SK-N-MC (cell line): ENCODE data around the gene ARL9.
A peak's percentile ranks its signal among the peaks of the same experiment; 100 is the strongest.

ENCODE experiments used
- DNase-seq: peaks from one replicate; pipeline ENCODE4 v3.0.0-alpha.2; 2011; ENCODE audit warnings: low read depth, low spot score
- H3K27ac ChIP-seq: fragments of 200-600 bp; sonication (generic); 2 replicates; pipeline ENCODE4 v1.5.1; 2016; ENCODE audit warnings: mixed run types
- H3K36me3 ChIP-seq: fragments of 200-600 bp; sonication (generic); 2 replicates; pipeline ENCODE4 v1.6.1; 2017; ENCODE audit warnings: antibody characterized with exemption, low read length, mixed read lengths; ENCODE audit not compliant: insufficient read depth
- H3K4me3 ChIP-seq: fragments of 200-600 bp; sonication (generic); 2 replicates; pipeline ENCODE4 v1.5.1; 2016
- H3K9ac ChIP-seq: fragments of 200-600 bp; sonication (generic); 2 replicates; pipeline ENCODE4 v1.8.0; 2017; ENCODE audit warnings: mixed run types, mixed read lengths; ENCODE audit not compliant: insufficient read length
- H3K9me3 ChIP-seq: fragments of 200-600 bp; sonication (generic); 2 replicates; pipeline ENCODE4 v1.6.1; 2017; ENCODE audit warnings: low read depth, mild to moderate bottlenecking, antibody characterized with exemption, low read length, moderate library complexity, mixed read lengths
- EZH2 ChIP-seq: fragments of 200-600 bp; sonication (generic); IDR thresholded peaks from one replicate; pipeline ENCODE4 v1.6.1; 2017; ENCODE audit warnings: antibody characterized with exemption
- FOXP2 ChIP-seq: optimal IDR thresholded peaks from 2 replicates; pipeline ENCODE3; 2011; ENCODE audit warnings: mild to moderate bottlenecking, moderate library complexity; ENCODE audit not compliant: insufficient read depth; ENCODE audit errors: extremely low read length, control extremely low read depth
- POLR2AphosphoS5 ChIP-seq: IDR thresholded peaks from 2 replicates; pipeline ENCODE4 v1.6.1; 2012; ENCODE audit warnings: mild to moderate bottlenecking, low read depth, low read length, borderline replicate concordance

Gene ARL9

DNA sequence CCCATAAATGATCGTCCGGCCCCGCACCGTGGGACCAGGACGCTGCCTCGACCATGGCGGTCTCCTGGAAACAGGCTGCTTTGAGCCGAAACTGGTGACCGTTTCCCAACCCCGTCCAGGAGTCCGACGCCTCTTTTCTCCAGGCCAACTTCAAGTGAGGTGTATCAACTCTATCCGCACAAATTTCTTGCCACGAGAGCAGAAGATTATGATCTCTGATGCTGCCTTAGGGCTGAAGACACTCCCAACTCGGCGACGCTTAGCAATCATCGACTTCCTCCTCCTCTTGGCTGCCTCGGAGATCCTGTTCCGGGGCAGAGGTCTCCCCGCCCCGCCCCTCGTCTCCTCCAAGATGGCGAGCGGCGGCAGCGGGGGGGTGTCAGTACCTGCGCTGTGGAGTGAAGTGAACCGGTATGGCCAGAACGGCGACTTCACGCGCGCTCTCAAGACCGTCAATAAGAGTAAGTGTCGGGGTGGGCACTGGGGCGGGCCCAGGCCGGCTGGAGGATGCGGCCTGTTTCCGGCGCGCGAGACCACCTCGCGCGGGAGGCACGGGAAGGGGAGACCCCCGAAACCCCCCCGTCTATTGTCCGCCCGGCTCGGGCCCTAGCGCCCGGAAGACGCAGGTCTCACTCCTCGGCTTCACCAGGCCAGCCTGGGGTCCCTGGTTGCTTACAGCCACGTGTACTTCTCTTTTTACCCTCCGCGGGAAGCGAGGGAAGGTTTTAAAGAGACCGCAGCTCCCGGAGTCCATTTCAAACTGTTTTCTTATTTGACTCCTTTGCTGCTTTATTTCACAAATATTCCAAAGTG is 38.1 kb upstream of the ARL9 start, which contains the start of gene SRP72:
Gene SRP72 (plus strand): TSS at position 334 of the 813 bp plus-strand sequence. CDS start 19 bp downstream, at position 353.
- TF ChIP-seq EZH2 (no peak), POLR2AphosphoS5 (peak; percentile 96)
- Histone ChIP-seq H3K27ac (peak within 1 kb of the TSS; percentile 81), H3K4me3 (peak within 1 kb of the TSS; percentile 97), H3K9me3 (no peaks in the 10 kb centered on the region), H3K36me3 (peaks cover 42% of the 10 kb centered on the region), H3K9ac (peak within 1 kb of the TSS; percentile 98)
- peak; percentile 40 for DNase-seq

DNA sequence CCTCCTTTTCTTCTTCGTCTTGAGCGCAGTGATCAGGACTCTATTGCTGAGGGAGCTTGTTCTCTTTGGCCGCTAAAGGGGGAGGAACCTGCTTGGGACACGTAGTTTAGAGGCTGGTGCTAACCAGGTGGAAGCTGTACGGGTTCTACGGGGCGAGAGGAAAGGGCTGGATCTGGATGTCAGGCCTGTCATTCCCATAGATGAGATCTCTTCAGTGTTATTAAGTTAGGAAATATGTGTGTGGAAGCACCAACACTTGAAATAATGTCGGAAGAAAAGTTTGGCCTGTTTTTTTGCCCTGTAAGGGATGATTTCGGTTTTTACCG is 37.5 kb upstream of the ARL9 start:
- H3K9ac ChIP-seq: peak overlapping the region; percentile 98
- H3K36me3 ChIP-seq: peaks cover 42% of the 10 kb centered on the region
- H3K4me3 ChIP-seq: peak overlapping the region; percentile 97
- peak overlapping the region; percentile 81 for H3K27ac ChIP-seq
- no peak for TF ChIP-seq POLR2AphosphoS5
- no peak for TF ChIP-seq EZH2
- no peak for TF ChIP-seq FOXP2
- H3K9me3 ChIP-seq: no peaks in the 10 kb centered on the region
- no peak for DNase-seq

DNA sequence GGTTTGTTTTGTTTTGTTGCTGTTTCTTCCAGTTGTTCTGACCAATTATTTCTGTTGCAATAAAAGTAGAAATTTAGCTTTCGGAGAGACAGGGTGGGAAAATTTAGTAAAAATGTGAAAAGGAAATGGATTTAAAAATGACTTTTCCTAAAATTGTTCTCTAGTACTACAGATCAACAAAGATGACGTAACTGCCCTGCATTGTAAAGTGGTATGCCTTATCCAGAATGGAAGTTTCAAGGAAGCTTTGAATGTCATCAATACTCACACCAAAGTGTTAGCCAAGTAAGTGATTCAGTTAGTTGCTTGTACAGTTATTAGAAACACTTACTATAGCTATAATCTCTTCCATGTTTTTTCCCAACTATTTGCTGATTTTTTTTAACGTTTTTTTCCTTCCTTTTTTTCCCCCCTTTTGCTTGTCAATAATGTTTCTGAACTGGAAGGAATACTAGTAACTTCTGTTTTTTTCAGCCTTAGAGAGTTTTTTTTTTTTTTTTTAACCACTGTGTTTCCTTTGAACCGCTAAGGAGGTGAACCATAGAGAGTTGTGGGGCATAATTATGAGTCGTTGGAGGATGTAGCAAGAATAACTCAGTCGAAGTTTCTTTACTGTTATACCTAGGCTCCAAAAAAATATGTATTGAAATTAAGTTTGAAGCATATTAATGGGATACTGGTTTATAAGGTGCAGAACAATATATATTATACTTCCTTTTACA is 35.9 kb upstream of the ARL9 start:
- Histone ChIP-seq H3K27ac (no peak overlapping the region), H3K36me3 (peaks cover 50% of the 10 kb centered on the region), H3K9ac (peak overlapping the region; percentile 98), H3K9me3 (no peaks in the 10 kb centered on the region), H3K4me3 (peak overlapping the region; percentile 97)
- DNase-seq: no peak
- TF ChIP-seq POLR2AphosphoS5 (no peak), EZH2 (no peak), FOXP2 (no peak)

DNA sequence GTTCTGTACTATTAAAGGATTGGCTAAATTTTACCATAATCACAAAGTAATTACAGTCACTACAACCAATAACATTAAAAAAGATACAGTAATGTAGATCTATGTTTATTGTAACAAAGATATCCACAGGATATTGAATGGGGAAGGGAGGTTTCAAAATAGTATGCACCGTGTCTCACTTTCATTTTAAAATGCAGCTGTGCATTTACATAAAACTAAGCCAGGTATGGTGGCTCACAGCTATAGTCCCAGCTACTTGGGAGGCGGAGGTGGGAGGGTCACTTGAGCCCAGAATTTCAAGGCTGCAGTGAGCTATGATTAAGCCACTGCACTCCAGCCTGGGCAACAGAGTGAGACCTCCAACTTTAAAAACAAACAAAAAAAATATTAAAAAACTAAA is 29.7 kb upstream of the ARL9 start:
- Histone ChIP-seq H3K36me3 (peaks cover 96% of the 10 kb centered on the region), H3K27ac (no peak overlapping the region), H3K9ac (peak overlapping the region; percentile 14), H3K4me3 (no peak overlapping the region), H3K9me3 (no peaks in the 10 kb centered on the region)
- no peak for TF ChIP-seq EZH2
- no peak for TF ChIP-seq FOXP2
- TF ChIP-seq POLR2AphosphoS5: no peak
- no peak for DNase-seq

DNA sequence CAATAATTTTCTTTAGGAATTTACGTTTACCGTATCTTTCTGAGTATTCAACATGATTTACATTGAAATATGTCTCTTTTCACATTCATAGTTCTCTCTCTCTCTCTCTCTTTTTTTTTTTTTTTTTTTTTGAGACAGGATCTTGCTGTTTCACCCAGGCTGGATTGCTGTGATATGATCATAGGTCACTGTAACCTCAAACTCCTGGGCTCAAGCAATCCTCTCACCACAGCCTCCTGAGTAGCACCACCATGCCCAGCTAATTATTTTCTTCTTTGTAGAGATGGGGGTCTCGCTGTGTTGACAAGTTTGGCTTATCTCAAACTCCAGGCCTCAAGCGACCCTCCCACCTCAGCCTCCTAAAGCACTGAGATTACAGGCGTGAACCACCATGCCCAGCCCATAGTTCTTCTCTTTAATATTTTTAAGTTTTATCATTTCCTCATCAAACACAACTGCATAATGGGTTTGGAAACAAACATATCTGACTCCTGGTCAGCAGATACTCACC is 28.3 kb upstream of the ARL9 start:
- H3K36me3 ChIP-seq: peaks cover 90% of the 10 kb centered on the region
- DNase-seq: no peak
- H3K27ac ChIP-seq: 0 out of 2 replicates have a peak overlapping the region, but pooled peaks have one; percentile 1
- H3K4me3 ChIP-seq: no peak overlapping the region
- no peak overlapping the region for H3K9ac ChIP-seq
- H3K9me3 ChIP-seq: no peaks in the 10 kb centered on the region
- TF ChIP-seq POLR2AphosphoS5 (no peak), EZH2 (no peak), FOXP2 (no peak)

DNA sequence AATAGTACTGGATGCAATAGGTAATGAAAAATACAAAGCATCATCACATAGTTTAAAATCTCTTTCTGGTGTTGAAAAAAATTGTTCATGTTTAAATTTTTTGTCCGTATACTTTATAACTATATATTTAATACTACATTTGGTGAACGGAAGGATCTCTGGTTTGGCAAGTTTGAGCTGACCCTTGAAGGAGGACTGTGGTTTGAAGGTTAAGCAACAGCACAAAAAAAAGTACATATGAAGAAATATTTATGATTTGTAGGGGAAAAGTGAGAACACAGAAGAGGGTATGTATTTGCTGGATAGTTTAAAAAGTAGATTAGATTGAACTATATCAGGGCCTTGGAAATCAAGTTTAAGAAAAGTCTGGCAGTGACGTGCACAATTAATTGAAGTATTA is 24.9 kb upstream of the ARL9 start:
- Histone ChIP-seq H3K4me3 (no peak overlapping the region), H3K27ac (no peak overlapping the region), H3K9ac (no peak overlapping the region), H3K36me3 (peaks cover 84% of the 10 kb centered on the region), H3K9me3 (no peaks in the 10 kb centered on the region)
- DNase-seq: no peak
- TF ChIP-seq FOXP2 (no peak), EZH2 (no peak), POLR2AphosphoS5 (no peak)

DNA sequence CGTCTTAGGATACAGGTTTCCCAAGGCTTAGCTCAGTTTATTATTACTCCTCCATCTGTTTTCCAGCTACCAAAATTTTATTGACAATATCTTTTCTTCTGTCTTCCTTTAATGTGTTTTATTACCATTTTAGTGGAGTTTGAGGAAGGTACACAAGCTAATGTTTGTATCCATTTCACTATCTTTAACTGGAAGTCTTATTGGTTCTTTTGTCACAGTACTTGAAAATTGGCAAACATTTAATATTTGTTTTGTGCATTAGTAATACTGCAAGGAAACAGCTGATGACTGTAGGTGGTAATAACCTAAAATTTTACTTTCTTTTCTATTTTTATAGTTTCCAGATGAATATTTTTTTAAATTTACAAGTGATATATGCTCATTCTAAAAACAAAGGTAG is 9.3 kb upstream of the ARL9 start:
- no peak for DNase-seq
- Histone ChIP-seq H3K9me3 (no peaks in the 10 kb centered on the region), H3K9ac (no peak overlapping the region), H3K27ac (no peak overlapping the region), H3K4me3 (no peak overlapping the region), H3K36me3 (peaks cover 66% of the 10 kb centered on the region)
- TF ChIP-seq POLR2AphosphoS5 (no peak), FOXP2 (no peak), EZH2 (no peak)

DNA sequence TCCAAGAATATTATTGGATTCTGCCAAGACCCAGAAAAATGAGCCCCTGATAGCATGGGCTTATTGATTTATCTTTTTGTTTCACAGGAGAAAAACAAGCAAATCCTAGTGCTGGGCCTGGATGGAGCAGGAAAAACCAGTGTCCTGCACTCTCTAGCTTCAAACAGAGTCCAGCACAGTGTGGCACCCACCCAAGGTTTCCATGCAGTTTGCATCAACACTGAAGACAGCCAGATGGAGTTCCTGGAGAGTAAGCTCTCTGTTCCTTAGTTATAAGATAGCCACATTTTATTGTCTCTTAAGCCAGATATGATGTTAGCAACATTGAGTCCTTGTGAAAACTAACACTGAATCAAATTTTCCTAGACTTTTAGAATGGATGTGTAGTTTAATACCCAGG is 5.5 kb downstream of the ARL9 start:
- Histone ChIP-seq H3K9me3 (no peaks in the 10 kb centered on the region), H3K4me3 (no peak overlapping the region), H3K9ac (no peak overlapping the region), H3K27ac (no peak overlapping the region), H3K36me3 (no peaks in the 10 kb centered on the region)
- TF ChIP-seq EZH2: no peak
- TF ChIP-seq POLR2AphosphoS5: no peak
- TF ChIP-seq FOXP2: no peak
- DNase-seq: no peak
